Tibial artery (tissue), 4 donors: Measurements from ENCODE around the gene VTI1B.

Source experiments
- DNase-seq, 2 donors: peaks; one replicate each; pipeline ENCODE4 v3.0.0-alpha.2; 2019
- H3K27ac ChIP-seq, 2 donors: fragments of 200-600 bp; sonication (generic) in 1 of 2; 1 replicate in 1 of 2; 2 replicates in 1 of 2; pipeline ENCODE4 v1.5.1; 2018 to 2019; ENCODE audit warnings: mild to moderate bottlenecking in 1 of 2
- H3K27me3 ChIP-seq, 2 donors: fragments of 200-600 bp; sonication (generic) in 1 of 2; one replicate each; pipeline versions ENCODE4 v1.5.1 to v1.6.0; 2016 to 2019
- H3K36me3 ChIP-seq, 3 donors: fragments of 200-600 bp; sonication (generic) in 2 of 3; one replicate each; pipeline ENCODE4 v1.5.1; 2016 to 2019; ENCODE audit warnings: mild to moderate bottlenecking in 2 of 3
- H3K4me1 ChIP-seq, 4 donors: fragments of 200-600 bp; sonication (generic) in 2 of 4; 1 replicate in 3 of 4; 2 replicates in 1 of 4; pipeline ENCODE4 v1.5.1; 2016 to 2019
- H3K4me3 ChIP-seq, 2 donors: fragments of 200-600 bp; sonication (generic) in 1 of 2; 1 replicate in 1 of 2; 2 replicates in 1 of 2; pipeline ENCODE4 v1.5.1; 2018 to 2019; ENCODE audit warnings: mild to moderate bottlenecking in 2 of 2
- H3K9me3 ChIP-seq, 3 donors: fragments of 200-600 bp; sonication (generic) in 1 of 3; one replicate each; pipeline ENCODE4 v1.5.1; 2016 to 2019
- CTCF ChIP-seq, 2 experiments: fragments of 200-600 bp in 1 of 2; fragments of 450-650 bp in 1 of 2; IDR thresholded peaks; one replicate each; pipeline ENCODE4 v1.5.1; 2017 to 2019; ENCODE audit warnings: antibody characterized with exemption in 2 of 2, mild to moderate bottlenecking in 1 of 2, moderate library complexity in 1 of 2
- intact Hi-C: fragments of 100-400 bp; cut with DNase I; formaldehyde crosslinking; loops from one replicate; pipeline ENCODE4 v1.15.0; 2023; ENCODE audit warnings: low total_unique reads

Gene VTI1B

GRCh38 chr14:67698179-67698578 is 23.7 kb upstream of the VTI1B start:
- H3K36me3 ChIP-seq = no peaks in the 10 kb centered on the region
- H3K27me3 ChIP-seq = no peaks in the 10 kb centered on the region
- no peak overlapping the region for H3K4me3 ChIP-seq
- no peak for DNase-seq
- H3K27ac ChIP-seq = no peak overlapping the region
- peaks cover 0 to 13% (median 9%) of the 10 kb centered on the region in 4 donors for H3K4me1 ChIP-seq
- intact Hi-C loops = no loop called here
- no peaks in the 10 kb centered on the region for H3K9me3 ChIP-seq
- no peak for TF ChIP-seq CTCF (IDR thresholded peaks at IDR 0.05)

- Histone ChIP-seq H3K36me3 (peaks cover 0 to 6% (median under 1%) of the 10 kb centered on the region in 3 donors), H3K4me1 (peaks cover 0 to 18% (median 9%) of the 10 kb centered on the region in 4 donors), H3K4me3 (no peak overlapping the region), H3K27ac (no peak overlapping the region), H3K27me3 (no peaks in the 10 kb centered on the region), H3K9me3 (no peaks in the 10 kb centered on the region)
- intact Hi-C loops = no loop called here
- TF ChIP-seq CTCF (IDR thresholded peaks at IDR 0.05) = no peak
- no peak for DNase-seq
These were observed 22.6 kb upstream of the VTI1B start for GRCh38 chr14:67697006-67697405.

- DNase-seq = peak; percentile 87 to 92
- Histone ChIP-seq H3K9me3 (no peaks in the 10 kb centered on the region), H3K4me1 (peaks cover 0 to 18% (median 9%) of the 10 kb centered on the region in 4 donors), H3K27ac (peak within 1 kb of the TSS; percentile 82 to 84), H3K36me3 (peaks cover 0 to 21% (median 12%) of the 10 kb centered on the region in 3 donors), H3K27me3 (no peaks in the 10 kb centered on the region), H3K4me3 (peak within 1 kb of the TSS; percentile 74 to 94)
- no peak for TF ChIP-seq CTCF (IDR thresholded peaks at IDR 0.05)
- intact Hi-C loops = no loop called here
These were observed 21.0 kb upstream of the VTI1B start, which contains the start of gene RDH11 for GRCh38 chr14:67695394-67695949. TSS of gene RDH11 (minus strand) at chr14:67695764. CDS start at chr14:67695703, 61 bp downstream.

- peak overlapping the region; percentile 82 to 84 for H3K27ac ChIP-seq
- peaks cover 0 to 18% (median 9%) of the 10 kb centered on the region in 4 donors for H3K4me1 ChIP-seq
- H3K4me3 ChIP-seq = peak overlapping the region; percentile 74 to 94
- TF ChIP-seq CTCF (IDR thresholded peaks at IDR 0.05) = no peak
- intact Hi-C loops = no loop called here
- H3K9me3 ChIP-seq = no peaks in the 10 kb centered on the region
- H3K27me3 ChIP-seq = no peaks in the 10 kb centered on the region
- H3K36me3 ChIP-seq = peaks cover 4 to 27% (median 17%) of the 10 kb centered on the region in 3 donors
- peak; percentile 54 to 71 for DNase-seq
These were observed 20.5 kb upstream of the VTI1B start for GRCh38 chr14:67694791-67695393.

GRCh38 chr14:67690011-67690410 is 15.6 kb upstream of the VTI1B start:
- Histone ChIP-seq H3K27ac (no peak overlapping the region), H3K36me3 (peaks cover 29 to 72% (median 58%) of the 10 kb centered on the region in 3 donors), H3K9me3 (no peaks in the 10 kb centered on the region), H3K4me1 (peaks cover 0 to 18% (median 9%) of the 10 kb centered on the region in 4 donors), H3K4me3 (no peak overlapping the region), H3K27me3 (no peaks in the 10 kb centered on the region)
- TF ChIP-seq CTCF (IDR thresholded peaks at IDR 0.05) = no peak
- no peak for DNase-seq
- intact Hi-C loops = no loop called here
